Neural progenitor cell (in vitro differentiated cells): ENCODE results near the gene SEMA3E. TPM values are rescaled to one million over a fixed set of nuclear protein-coding genes. Genes with fewer than 3 reads are reported as not detected.

ENCODE experiments used
- DNase-seq: peaks from one replicate; pipeline ENCODE4 v3.0.0-alpha.2; 2016; ENCODE audit warnings: low spot score
- H2AFZ ChIP-seq: fragments of 200-600 bp; sonication (generic); replicated peaks from 2 replicates; pipeline ENCODE4 v1.6.1; 2016; ENCODE audit warnings: antibody characterized with exemption
- H3F3A ChIP-seq: fragments of 200-600 bp; sonication (generic); 2 replicates; pipeline ENCODE4 v1.6.1; 2016; ENCODE audit warnings: antibody characterized with exemption, low read depth
- H3K27ac ChIP-seq: fragments of 200-600 bp; sonication (generic); 2 replicates; pipeline ENCODE4 v1.5.1; 2016; ENCODE audit warnings: mild to moderate bottlenecking
- H3K27me3 ChIP-seq: fragments of 200-600 bp; sonication (generic); 2 replicates; pipeline ENCODE4 v1.6.1; 2016; ENCODE audit warnings: mild to moderate bottlenecking, moderate library complexity
- H3K36me3 ChIP-seq: fragments of 200-600 bp; sonication (generic); 2 replicates; pipeline ENCODE4 v1.5.1; 2016
- H3K4me1 ChIP-seq: fragments of 200-600 bp; sonication (generic); 2 replicates; pipeline ENCODE4 v1.6.1; 2016; ENCODE audit warnings: mixed run types
- H3K4me2 ChIP-seq: fragments of 200-600 bp; sonication (generic); 2 replicates; pipeline ENCODE4 v1.6.1; 2016
- H3K4me3 ChIP-seq: fragments of 200-600 bp; sonication (generic); 2 replicates; pipeline ENCODE4 v1.5.1; 2016
- H3K79me2 ChIP-seq: fragments of 200-600 bp; sonication (generic); 2 replicates; pipeline ENCODE4 v1.6.1; 2016; ENCODE audit warnings: low read depth
- H3K9ac ChIP-seq: fragments of 200-600 bp; sonication (generic); 2 replicates; pipeline ENCODE4 v1.6.1; 2016
- H3K9me3 ChIP-seq: fragments of 200-600 bp; sonication (generic); 2 replicates; pipeline ENCODE4 v1.5.1; 2016; ENCODE audit warnings: low read depth
- H4K20me1 ChIP-seq: fragments of 200-600 bp; sonication (generic); 2 replicates; pipeline ENCODE4 v1.6.1; 2016; ENCODE audit warnings: low read depth
- H3K27ac Mint-ChIP-seq: 3 replicates; pipeline ENCODE4 v1.8.0; 2021; ENCODE audit warnings: mixed read lengths
- H3K27me3 Mint-ChIP-seq: 2 replicates; pipeline ENCODE4 v1.8.0; 2022; ENCODE audit warnings: low read depth, mild to moderate bottlenecking, inconsistent platforms, moderate library complexity, mixed read lengths; ENCODE audit not compliant: insufficient read depth
- H3K36me3 Mint-ChIP-seq: 3 replicates; pipeline ENCODE4 v1.8.0; 2021; ENCODE audit warnings: mixed read lengths
- H3K4me1 Mint-ChIP-seq: 3 replicates; pipeline ENCODE4 v1.8.0; 2021; ENCODE audit warnings: mixed read lengths
- H3K4me3 Mint-ChIP-seq: 3 replicates; pipeline ENCODE4 v1.8.0; 2021; ENCODE audit warnings: mild to moderate bottlenecking, moderate library complexity, mixed read lengths
- H3K9me3 Mint-ChIP-seq: 3 replicates; pipeline ENCODE4 v1.8.0; 2020; ENCODE audit warnings: mixed read lengths
- CTCF ChIP-seq: fragments of 200-600 bp; sonication (generic); IDR thresholded peaks from 2 replicates; pipeline ENCODE4 v1.5.1; 2017; ENCODE audit warnings: antibody characterized with exemption, mild to moderate bottlenecking
- EZH2 ChIP-seq: fragments of 200-600 bp; sonication (generic); IDR thresholded peaks from 2 replicates; pipeline ENCODE4 v1.6.1; 2017; ENCODE audit warnings: antibody characterized with exemption, mild to moderate bottlenecking, moderate library complexity
- EZH2phosphoT487 ChIP-seq: fragments of 200-600 bp; sonication (generic); IDR thresholded peaks from 2 replicates; pipeline ENCODE4 v1.6.1; 2017; ENCODE audit warnings: antibody characterized with exemption
- total RNA-seq: library from RNA; depleted of rRNA; stranded (reverse); fragments of >200 nt; gene quantifications from 2 replicates; pipeline ENCODE4 v1.2.3, GENCODE V29; 2015; ENCODE audit warnings: low replicate concordance

Gene SEMA3E
- total RNA-seq, 1 donor from 2014 or later: 5.5 TPM

- Mint-ChIP-seq H3K27ac (no peak overlapping the region), H3K36me3 (no peaks in the 10 kb centered on the region), H3K9me3 (no peaks in the 10 kb centered on the region), H3K27me3 (peaks cover 2% of the 10 kb centered on the region), H3K4me1 (peaks cover 15% of the 10 kb centered on the region), H3K4me3 (no peak overlapping the region)
- Histone ChIP-seq H3K9ac (no peak overlapping the region), H3K4me2 (peak overlapping the region; percentile 37), H3K36me3 (peaks cover 3% of the 10 kb centered on the region), H3K79me2 (peaks cover 5% of the 10 kb centered on the region), H3K9me3 (no peaks in the 10 kb centered on the region), H2AFZ (no peak overlapping the region), H3K27ac (no peak overlapping the region), H3K4me3 (no peak overlapping the region), H3F3A (peaks cover 30% of the 10 kb centered on the region), H3K4me1 (peaks cover 23% of the 10 kb centered on the region), H3K27me3 (no peaks in the 10 kb centered on the region), H4K20me1 (no peaks in the 10 kb centered on the region)
- peak; percentile 29 for DNase-seq
- no peak for TF ChIP-seq CTCF
- TF ChIP-seq EZH2phosphoT487: no peak
- no peak for TF ChIP-seq EZH2
Observed at GRCh38 chr7:83452256-83452655, 196.7 kb downstream of the SEMA3E start.

- Mint-ChIP-seq H3K4me3 (no peak overlapping the region), H3K27ac (no peak overlapping the region), H3K4me1 (peaks cover 11% of the 10 kb centered on the region), H3K9me3 (no peaks in the 10 kb centered on the region), H3K27me3 (no peaks in the 10 kb centered on the region), H3K36me3 (no peaks in the 10 kb centered on the region)
- Histone ChIP-seq H3F3A (peaks cover 25% of the 10 kb centered on the region), H3K27me3 (no peaks in the 10 kb centered on the region), H3K27ac (no peak overlapping the region), H3K9me3 (no peaks in the 10 kb centered on the region), H3K4me3 (no peak overlapping the region), H3K9ac (no peak overlapping the region), H2AFZ (peak overlapping the region; percentile 65), H3K4me2 (no peak overlapping the region), H3K79me2 (no peaks in the 10 kb centered on the region), H3K36me3 (peaks cover 3% of the 10 kb centered on the region), H4K20me1 (no peaks in the 10 kb centered on the region), H3K4me1 (peaks cover 18% of the 10 kb centered on the region)
- DNase-seq: no peak
- TF ChIP-seq EZH2 (no peak), CTCF (no peak), EZH2phosphoT487 (no peak)
Observed at GRCh38 chr7:83451501-83452045, 197.4 kb downstream of the SEMA3E start.

DNA sequence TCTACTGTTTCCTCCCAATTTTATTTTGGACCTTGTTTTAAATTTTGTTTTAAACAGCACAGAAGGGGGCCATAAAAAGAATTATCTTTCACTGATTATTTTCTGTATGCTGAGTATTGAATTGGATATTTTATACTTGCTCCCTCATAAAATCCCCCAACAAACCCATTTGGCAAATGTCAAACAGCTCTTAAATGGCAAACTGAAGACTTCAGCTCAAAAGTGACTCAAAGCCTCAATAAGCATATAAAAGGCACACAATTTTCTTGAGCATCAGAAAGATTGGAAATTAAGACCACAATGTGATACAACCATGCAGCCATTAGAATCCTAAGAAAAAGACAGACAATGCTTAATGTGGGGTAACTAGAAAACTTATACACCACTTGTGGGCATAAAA, 199.2 kb downstream of the SEMA3E start:
- H3K4me1 Mint-ChIP-seq: peaks cover 8% of the 10 kb centered on the region
- peaks cover 17% of the 10 kb centered on the region for H3F3A ChIP-seq
- H3K36me3 Mint-ChIP-seq: no peaks in the 10 kb centered on the region
- H3K79me2 ChIP-seq: no peaks in the 10 kb centered on the region
- H3K27me3 Mint-ChIP-seq: no peaks in the 10 kb centered on the region
- peaks cover 26% of the 10 kb centered on the region for H3K4me1 ChIP-seq
- DNase-seq: no peak
- H3K9me3 ChIP-seq: no peaks in the 10 kb centered on the region
- no peak overlapping the region for H3K4me3 ChIP-seq
- no peak overlapping the region for H3K27ac ChIP-seq
- no peak overlapping the region for H3K9ac ChIP-seq
- H3K4me3 Mint-ChIP-seq: no peak overlapping the region
- TF ChIP-seq EZH2phosphoT487 (no peak), CTCF (no peak), EZH2 (no peak)
- no peak overlapping the region for H3K4me2 ChIP-seq
- H3K9me3 Mint-ChIP-seq: no peaks in the 10 kb centered on the region
- no peak overlapping the region for H2AFZ ChIP-seq
- H3K27me3 ChIP-seq: no peaks in the 10 kb centered on the region
- no peak overlapping the region for H3K27ac Mint-ChIP-seq
- peaks cover 3% of the 10 kb centered on the region for H3K36me3 ChIP-seq
- H4K20me1 ChIP-seq: no peaks in the 10 kb centered on the region
